Measurements from ENCODE around the gene MRAS. TPM values are rescaled to one million over a fixed set of nuclear protein-coding genes. Genes with fewer than 3 reads are reported as not detected.

MRAS gene
- total and polyA plus RNA-seq, 2 of the 4 experiments (the other 2 are of a cell fraction), result 59.3 to 60.6 TPM

DNA sequence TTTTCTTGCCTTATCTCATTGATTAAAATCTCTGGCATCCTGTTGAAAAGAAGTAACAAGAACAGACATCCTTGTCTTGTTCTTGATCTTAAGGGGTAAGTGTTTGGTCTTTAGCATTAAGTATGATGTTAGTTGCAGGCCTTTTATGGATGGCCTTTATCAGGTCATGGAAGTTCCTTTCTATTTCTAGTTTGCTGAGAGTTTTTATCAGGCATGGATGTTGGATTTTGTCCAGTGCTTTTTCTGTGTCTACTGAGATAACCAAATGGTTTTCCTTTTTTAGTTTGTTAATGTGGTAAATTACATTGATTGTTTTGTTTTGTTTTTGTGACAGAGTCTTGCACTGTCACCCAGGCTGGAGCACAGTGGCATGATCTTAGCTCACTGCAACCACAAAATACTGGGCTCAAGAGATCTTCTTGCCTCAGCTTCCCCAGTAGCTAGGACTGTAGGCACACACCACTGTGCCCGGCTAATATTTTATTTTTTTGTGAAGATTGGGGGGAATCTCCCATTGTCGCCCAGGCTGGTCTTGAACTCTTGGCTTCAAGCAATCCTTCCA is 26.3 kb downstream of the MRAS start:
- Histone ChIP-seq H2BK15ac (ENCODE audit: low read depth, low read length) (no peak overlapping the region), H2BK120ac (ENCODE audit: low read depth, low read length) (no peak overlapping the region), H3K18ac (ENCODE audit: low read depth, low read length) (no peak overlapping the region), H3K79me1 (ENCODE audit: low read depth in 1 of 2, low read length in 2 of 2) (peaks cover 11 to 23% of the 10 kb centered on the region in 2 experiments; a peak in 3 of 4 replicates), H2AFZ (replicated peaks; ENCODE audit: low read length, poor library complexity) (no peak overlapping the region), H2AK9ac (replicated peaks; ENCODE audit: low read depth, low read length, poor library complexity) (no peak overlapping the region), H3K9me1 (ENCODE audit: insufficient read depth, low read length) (peaks cover 3% of the 10 kb centered on the region; the same call in 1 of the 2 replicates), H4K20me1 (ENCODE audit: insufficient read depth, low read length) (no peaks in the 10 kb centered on the region), H3K9ac (ENCODE audit: low read depth, low read length) (no peak overlapping the region), H3K14ac (replicated peaks; ENCODE audit: low read depth, low read length) (no peak overlapping the region), H3K27ac (ENCODE audit: insufficient read depth, low read length) (no peak overlapping the region), H3K4me1 (ENCODE audit: control insufficient read depth, insufficient read depth, low read length) (no peaks in the 10 kb centered on the region), H3K4me2 (ENCODE audit: low read depth, low read length) (no peak overlapping the region), H4K5ac (ENCODE audit: low read depth, low read length) (no peak overlapping the region), H3K23ac (ENCODE audit: low read depth, low read length) (no peak overlapping the region), H3K9me3 (ENCODE audit: control insufficient read depth, insufficient read depth, low read length) (no peaks in the 10 kb centered on the region), H3K4ac (ENCODE audit: low read depth, low read length) (no peak overlapping the region), H4K91ac (ENCODE audit: insufficient read depth, low read depth, low read length) (no peak overlapping the region), H3K4me3 (ENCODE audit: insufficient read depth, low read depth, low read length) (no peak overlapping the region), H3K36me3 (ENCODE audit: control insufficient read depth, insufficient read depth, low read length) (peaks cover 4% of the 10 kb centered on the region), H2AK5ac (ENCODE audit: low read depth, low read length) (no peak overlapping the region), H2BK20ac (ENCODE audit: low read depth, low read length) (no peak overlapping the region), H2BK5ac (ENCODE audit: low read depth, low read length, poor library complexity, severe bottlenecking) (no peak overlapping the region), H3K56ac (ENCODE audit: extremely low read depth, insufficient read depth, low read length) (no peak overlapping the region), H3K27me3 (ENCODE audit: control insufficient read depth, insufficient read depth, low read length) (no peaks in the 10 kb centered on the region), H4K8ac (ENCODE audit: low read depth in 2 of 2, low read length in 2 of 2) (no peak overlapping the region)
- no TSS peak for BruUV-seq (replicated peaks)
- ChIA-PET POLR2A (ENCODE audit: unreplicated experiment) (no interaction called here), CTCF (no interaction called here)
- TF ChIP-seq MAFK (IDR thresholded peaks at IDR 0.05; ENCODE audit: low read depth, low read length) (no peak), MAZ (IDR thresholded peaks at IDR 0.05; ENCODE audit: borderline replicate concordance, low read depth, low read length) (no peak), CHD1 (IDR thresholded peaks at IDR 0.05; ENCODE audit: low read depth, low read length) (no peak), MXI1 (IDR thresholded peaks at IDR 0.05; ENCODE audit: borderline replicate concordance, low read depth, low read length) (no peak), CEBPB (IDR thresholded peaks at IDR 0.05; ENCODE audit: low read depth, low read length) (no peak), RCOR1 (IDR thresholded peaks at IDR 0.05; ENCODE audit: insufficient replicate concordance, low read length) (no peak), RAD21 (IDR thresholded peaks at IDR 0.05; ENCODE audit: low read length) (no peak), POLR2A (IDR thresholded peaks at IDR 0.05; ENCODE audit: low read depth, low read length) (no peak), FOS (IDR thresholded peaks at IDR 0.05; ENCODE audit: low read depth, low read length) (no peak), NFE2L2 (IDR thresholded peaks at IDR 0.05; ENCODE audit: low read depth, low read length) (no peak), SMC3 (IDR thresholded peaks at IDR 0.05; ENCODE audit: low read depth, low read length) (no peak)
- TF ChIP-seq, protein P1, sequence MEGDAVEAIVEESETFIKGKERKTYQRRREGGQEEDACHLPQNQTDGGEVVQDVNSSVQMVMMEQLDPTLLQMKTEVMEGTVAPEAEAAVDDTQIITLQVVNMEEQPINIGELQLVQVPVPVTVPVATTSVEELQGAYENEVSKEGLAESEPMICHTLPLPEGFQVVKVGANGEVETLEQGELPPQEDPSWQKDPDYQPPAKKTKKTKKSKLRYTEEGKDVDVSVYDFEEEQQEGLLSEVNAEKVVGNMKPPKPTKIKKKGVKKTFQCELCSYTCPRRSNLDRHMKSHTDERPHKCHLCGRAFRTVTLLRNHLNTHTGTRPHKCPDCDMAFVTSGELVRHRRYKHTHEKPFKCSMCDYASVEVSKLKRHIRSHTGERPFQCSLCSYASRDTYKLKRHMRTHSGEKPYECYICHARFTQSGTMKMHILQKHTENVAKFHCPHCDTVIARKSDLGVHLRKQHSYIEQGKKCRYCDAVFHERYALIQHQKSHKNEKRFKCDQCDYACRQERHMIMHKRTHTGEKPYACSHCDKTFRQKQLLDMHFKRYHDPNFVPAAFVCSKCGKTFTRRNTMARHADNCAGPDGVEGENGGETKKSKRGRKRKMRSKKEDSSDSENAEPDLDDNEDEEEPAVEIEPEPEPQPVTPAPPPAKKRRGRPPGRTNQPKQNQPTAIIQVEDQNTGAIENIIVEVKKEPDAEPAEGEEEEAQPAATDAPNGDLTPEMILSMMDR (conservative IDR thresholded peaks at IDR 0.05; ENCODE audit: low read depth, low read length), result no peak
- TF ChIP-seq, protein P2, sequence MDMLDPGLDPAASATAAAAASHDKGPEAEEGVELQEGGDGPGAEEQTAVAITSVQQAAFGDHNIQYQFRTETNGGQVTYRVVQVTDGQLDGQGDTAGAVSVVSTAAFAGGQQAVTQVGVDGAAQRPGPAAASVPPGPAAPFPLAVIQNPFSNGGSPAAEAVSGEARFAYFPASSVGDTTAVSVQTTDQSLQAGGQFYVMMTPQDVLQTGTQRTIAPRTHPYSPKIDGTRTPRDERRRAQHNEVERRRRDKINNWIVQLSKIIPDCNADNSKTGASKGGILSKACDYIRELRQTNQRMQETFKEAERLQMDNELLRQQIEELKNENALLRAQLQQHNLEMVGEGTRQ (IDR thresholded peaks at IDR 0.05; ENCODE audit: low read depth, low read length), result no peak
- TF ChIP-seq, protein P3, sequence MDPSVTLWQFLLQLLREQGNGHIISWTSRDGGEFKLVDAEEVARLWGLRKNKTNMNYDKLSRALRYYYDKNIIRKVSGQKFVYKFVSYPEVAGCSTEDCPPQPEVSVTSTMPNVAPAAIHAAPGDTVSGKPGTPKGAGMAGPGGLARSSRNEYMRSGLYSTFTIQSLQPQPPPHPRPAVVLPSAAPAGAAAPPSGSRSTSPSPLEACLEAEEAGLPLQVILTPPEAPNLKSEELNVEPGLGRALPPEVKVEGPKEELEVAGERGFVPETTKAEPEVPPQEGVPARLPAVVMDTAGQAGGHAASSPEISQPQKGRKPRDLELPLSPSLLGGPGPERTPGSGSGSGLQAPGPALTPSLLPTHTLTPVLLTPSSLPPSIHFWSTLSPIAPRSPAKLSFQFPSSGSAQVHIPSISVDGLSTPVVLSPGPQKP (IDR thresholded peaks at IDR 0.05; ENCODE audit: borderline replicate concordance, low read depth, low read length), result no peak
- in situ Hi-C loops (cut with MboI; ENCODE audit: low sequenced_read_pairs) (no loop called here), intact Hi-C loops (cut with micrococcal nuclease) (no loop called here), dilution Hi-C loops (cut with HindIII; ENCODE audit: low sequenced_read_pairs, unreplicated experiment) (no loop called here)
- ATAC-seq (ENCODE audit: low read depth) (no peak), DNase-seq (no peak)
- WGBS, 2 experiments (ENCODE audit: extremely low coverage in 2 of 2, insufficient read length in 1 of 2), result no CpG with 5 or more reads among the region's 2 CpGs
